SK-N-SH (cell line): Measurements from ENCODE around the gene GTF2F2. TPM values are rescaled to one million over a fixed set of nuclear protein-coding genes. Genes with fewer than 3 reads are reported as not detected.

Experiments
- CTCF ChIA-PET: fragments of 300-600, 350-600 bp; formaldehyde crosslinking; extraction: SDS; loops from one replicate; lab custom pipeline; 2021; lab: Yijun Ruan, JAX
- POLR2A ChIA-PET: fragments of 350-600 bp; sonication (Branson Sonifier 250); formaldehyde crosslinking; extraction: SDS; loops from one replicate; lab custom pipeline; 2020; ENCODE audit warnings: antibody characterized with exemption, inconsistent platforms; lab: Yijun Ruan, JAX
- DNase-seq: peaks from one replicate; pipeline ENCODE4 v3.0.0; 2012
- H2AFZ ChIP-seq: fragments of 200-600 bp; sonication (generic); 2 replicates; pipeline ENCODE4 v1.8.1; 2016; ENCODE audit warnings: antibody characterized with exemption, mild to moderate bottlenecking, low read depth
- H3F3A ChIP-seq: fragments of 200-600 bp; sonication (generic); replicated peaks from 2 replicates; pipeline ENCODE3; 2016; ENCODE audit warnings: antibody characterized with exemption, mild to moderate bottlenecking; ENCODE audit not compliant: insufficient read depth
- H3K27ac ChIP-seq, 2 experiments: fragments of 200-500 bp in 1 of 2; fragments of 200-600 bp in 1 of 2; sonication (Bioruptor generic) in 1 of 2; sonication (generic), shearing (Covaris generic) in 1 of 2; 2 replicates each; pipeline versions ENCODE4 v1.5.1 to v1.6.1; 2014 to 2016; ENCODE audit warnings: low read depth in 2 of 2, inconsistent platforms in 1 of 2, low read length in 1 of 2, mild to moderate bottlenecking in 1 of 2, mixed read lengths in 1 of 2
- H3K27me3 ChIP-seq: fragments of 200-600 bp; sonication (generic), shearing (Covaris generic); 2 replicates; pipeline ENCODE4 v1.6.1; 2016; ENCODE audit warnings: mixed run types; ENCODE audit not compliant: insufficient read depth
- H3K36me3 ChIP-seq, 2 experiments: fragments of 200-500 bp in 1 of 2; fragments of 200-600 bp in 1 of 2; sonication (Bioruptor generic) in 1 of 2; sonication (generic) in 1 of 2; replicated peaks in 1 of 2; 2 replicates each; pipeline versions ENCODE3 to v1.5.1; 2014 to 2016; ENCODE audit warnings: low read length in 1 of 2, mild to moderate bottlenecking in 1 of 2; ENCODE audit not compliant: insufficient read depth in 2 of 2, control insufficient read depth in 1 of 2
- H3K4me1 ChIP-seq, 2 experiments: fragments of 200-500 bp in 1 of 2; fragments of 200-600 bp in 1 of 2; sonication (Bioruptor generic) in 1 of 2; sonication (generic), shearing (Covaris generic) in 1 of 2; 2 replicates each; pipeline versions ENCODE4 v1.5.1 to v1.6.1; 2014 to 2016; ENCODE audit warnings: low read depth in 1 of 2, low read length in 1 of 2, mixed run types in 1 of 2; ENCODE audit not compliant: insufficient read depth in 2 of 2, control insufficient read depth in 1 of 2
- H3K4me2 ChIP-seq: fragments of 200-600 bp; sonication (generic), shearing (Covaris generic); 2 replicates; pipeline ENCODE4 v1.6.1; 2017; ENCODE audit warnings: mixed run types
- H3K4me3 ChIP-seq, 2 experiments: fragments of 200-500 bp in 1 of 2; fragments of 200-600 bp in 1 of 2; sonication (Bioruptor generic) in 1 of 2; sonication (generic), shearing (Covaris generic) in 1 of 2; 2 replicates each; pipeline versions ENCODE4 v1.5.1 to v1.8.1; 2014 to 2016; ENCODE audit warnings: low read depth in 2 of 2, inconsistent platforms in 1 of 2, low read length in 1 of 2, mild to moderate bottlenecking in 1 of 2, mixed read lengths in 1 of 2, moderate library complexity in 1 of 2
- H3K79me2 ChIP-seq: fragments of 200-600 bp; sonication (generic); 2 replicates; pipeline ENCODE4 v1.8.1; 2017; ENCODE audit warnings: mild to moderate bottlenecking; ENCODE audit not compliant: insufficient read depth
- H3K9ac ChIP-seq: fragments of 200-600 bp; sonication (generic); 2 replicates; pipeline ENCODE4 v1.6.1; 2017; ENCODE audit warnings: mixed run types
- H3K9me2 ChIP-seq: fragments of 200-600 bp; sonication (generic); 2 replicates; pipeline ENCODE4 v1.6.1; 2017; ENCODE audit warnings: mixed run types
- H3K9me3 ChIP-seq: fragments of 200-600 bp; sonication (generic); 2 replicates; pipeline ENCODE4 v1.6.1; 2017; ENCODE audit warnings: mixed run types, mild to moderate bottlenecking, moderate library complexity
- H4K20me1 ChIP-seq: fragments of 200-600 bp; sonication (generic); 2 replicates; pipeline ENCODE4 v1.6.1; 2017; ENCODE audit warnings: mild to moderate bottlenecking, mixed run types; ENCODE audit not compliant: insufficient read depth
- CHD2 ChIP-seq: fragments of 150-350 bp; IDR thresholded peaks from 2 replicates; pipeline ENCODE4 v1.6.1; 2018; ENCODE audit warnings: low read length; ENCODE audit not compliant: partially characterized antibody
- CTCF ChIP-seq: fragments of 200-600 bp; sonication (generic); IDR thresholded peaks from 2 replicates; pipeline ENCODE4 v1.6.1; 2017; ENCODE audit warnings: antibody characterized with exemption, mild to moderate bottlenecking, moderate library complexity
- ELF1 ChIP-seq: IDR thresholded peaks from 2 replicates; pipeline ENCODE4 v1.4.0; 2012
- EP300 ChIP-seq, 2 experiments: IDR thresholded peaks; 2 replicates each; pipeline versions ENCODE4 v1.4.0 to v1.6.1; 2012; ENCODE audit warnings: borderline replicate concordance in 1 of 2, low read depth in 1 of 2, low read length in 1 of 2
- EZH2phosphoT487 ChIP-seq: fragments of 200-600 bp; sonication (generic); IDR thresholded peaks from 2 replicates; pipeline ENCODE4 v1.6.1; 2017; ENCODE audit warnings: low read depth, mixed run types, mild to moderate bottlenecking, antibody characterized with exemption, moderate library complexity, borderline replicate concordance
- FOSL2 ChIP-seq: IDR thresholded peaks from 2 replicates; pipeline ENCODE4 v1.4.0; 2012; ENCODE audit warnings: low read depth, mild to moderate bottlenecking, moderate library complexity, borderline replicate concordance
- GABPA ChIP-seq: IDR thresholded peaks from 2 replicates; pipeline ENCODE4 v1.4.0; 2012; ENCODE audit warnings: low read depth, mild to moderate bottlenecking
- GATA2 ChIP-seq: sonication (generic); formaldehyde crosslinking; IDR thresholded peaks from 2 replicates; pipeline ENCODE4 v1.5.0; 2020; ENCODE audit warnings: mild to moderate bottlenecking, missing genetic modification reagents
- MAX ChIP-seq: IDR thresholded peaks from 2 replicates; pipeline ENCODE4 v1.4.0; 2012; ENCODE audit warnings: low read depth
- MEF2A ChIP-seq: IDR thresholded peaks from 2 replicates; pipeline ENCODE4 v1.4.0; 2012; ENCODE audit warnings: low read depth, borderline replicate concordance
- PBX3 ChIP-seq: IDR thresholded peaks from 2 replicates; pipeline ENCODE4; 2012
- POLR2AphosphoS5 ChIP-seq: IDR thresholded peaks from 2 replicates; pipeline ENCODE4 v1.6.1; 2012; ENCODE audit warnings: low read depth, low read length
- REST ChIP-seq: IDR thresholded peaks from 2 replicates; pipeline ENCODE4 v1.6.1; 2012; ENCODE audit warnings: mild to moderate bottlenecking, low read depth, low read length, moderate library complexity
- RXRA ChIP-seq: IDR thresholded peaks from 2 replicates; pipeline ENCODE4 v1.4.0; 2012; ENCODE audit warnings: low read depth, mild to moderate bottlenecking, borderline replicate concordance
- TAF1 ChIP-seq: IDR thresholded peaks from 2 replicates; pipeline ENCODE4 v1.6.1; 2012; ENCODE audit warnings: low read depth, mild to moderate bottlenecking, low read length, moderate library complexity, borderline replicate concordance
- TCF12 ChIP-seq: IDR thresholded peaks from 2 replicates; pipeline ENCODE4 v1.4.0; 2012
- USF2 ChIP-seq: fragments of 150-350 bp; IDR thresholded peaks from 2 replicates; pipeline ENCODE4 v1.6.1; 2017; ENCODE audit warnings: antibody characterized with exemption, low read length, low read depth, borderline replicate concordance
- YY1 ChIP-seq: IDR thresholded peaks from 2 replicates; pipeline ENCODE4 v1.4.0; 2012; ENCODE audit warnings: low read depth, mild to moderate bottlenecking
- WGBS: methylation state at CpG from one replicate; pipeline ENCODE4 v1.1.6; 2017; ENCODE audit warnings: low lambda C conversion rate; 5-methylcytosine and 5-hydroxymethylcytosine counted together
- polyA plus RNA-seq, 3 experiments: library from polyadenylated mRNA; depleted of rRNA; stranded (reverse); fragments of >200 nt; gene quantifications; 2 replicates each; pipeline ENCODE4 v1.2.3, GENCODE V29; 2012

The GTF2F2 gene
- polyA plus RNA-seq, 1 of the 3 experiments (the other 2 are of a cell fraction) = 24.2 TPM

- Histone ChIP-seq H3K9ac (no peak overlapping the region), H3K9me2 (no peaks in the 10 kb centered on the region), H2AFZ (no peak overlapping the region), H4K20me1 (no peaks in the 10 kb centered on the region), H3K27me3 (no peaks in the 10 kb centered on the region), H3F3A (peaks cover 6% of the 10 kb centered on the region), H3K4me2 (no peak overlapping the region), H3K27ac (no peak overlapping the region), H3K36me3 (no peaks in the 10 kb centered on the region), H3K79me2 (no peaks in the 10 kb centered on the region), H3K4me1 (peaks cover 1 to 5% of the 10 kb centered on the region in 2 experiments; a peak in 2 of 4 replicates), H3K9me3 (no peaks in the 10 kb centered on the region), H3K4me3 (no peak overlapping the region)
- ChIA-PET CTCF (interaction anchor here (1.0 to 1.3 kb wide), 2 partner anchors 24 to 268 kb away, joined by 4 to 5 read pairs; no protein-coding TSS in a partner anchor), POLR2A (no interaction called here)
- no peak for DNase-seq
- TF ChIP-seq TAF1 (no peak), CTCF (no peak), ELF1 (no peak), CHD2 (no peak), YY1 (no peak), FOSL2 (no peak), GABPA (no peak), USF2 (no peak), EZH2phosphoT487 (no peak), POLR2AphosphoS5 (no peak), RXRA (no peak), MAX (no peak), PBX3 (no peak)
- 93% methylated on average over 11 of the region's 11 CpGs for WGBS
Measured at GRCh38 chr13:45315520-45316167, 195.3 kb downstream of the GTF2F2 start.

GRCh38 chr13:45316338-45316737, 196.0 kb downstream of the GTF2F2 start:
- H3K27me3 ChIP-seq = no peaks in the 10 kb centered on the region
- H3K27ac ChIP-seq = no peak overlapping the region
- H3K4me2 ChIP-seq = no peak overlapping the region
- CTCF ChIA-PET = interaction anchor here (1.0 to 1.3 kb wide), 2 partner anchors 24 to 269 kb away, joined by 4 to 5 read pairs; no protein-coding TSS in a partner anchor
- peaks cover 2% of the 10 kb centered on the region for H3F3A ChIP-seq
- H3K9me3 ChIP-seq = no peaks in the 10 kb centered on the region
- H3K4me1 ChIP-seq = peaks cover 3 to 5% of the 10 kb centered on the region in 2 experiments; a peak in 2 of 4 replicates
- no peak overlapping the region for H2AFZ ChIP-seq
- no peak overlapping the region for H3K9ac ChIP-seq
- no peak overlapping the region for H3K4me3 ChIP-seq
- H3K9me2 ChIP-seq = no peaks in the 10 kb centered on the region
- no peaks in the 10 kb centered on the region for H4K20me1 ChIP-seq
- H3K36me3 ChIP-seq = no peaks in the 10 kb centered on the region
- no peak for DNase-seq
- no peaks in the 10 kb centered on the region for H3K79me2 ChIP-seq
- POLR2A ChIA-PET = no interaction called here
- WGBS = 76% methylated on average over 6 of the region's 6 CpGs
- TF ChIP-seq MEF2A = no peak
- no peak for TF ChIP-seq TCF12
- no peak for TF ChIP-seq GABPA
- TF ChIP-seq EZH2phosphoT487 = no peak
- no peak for TF ChIP-seq EP300 (IDR thresholded peaks at IDR 0.05; ENCODE audit: borderline replicate concordance in 1 of 2, low read depth in 1 of 2, low read length in 1 of 2)
- no peak for TF ChIP-seq GATA2 (CRISPR knock-in tag)
- TF ChIP-seq USF2 = no peak
- TF ChIP-seq FOSL2 = no peak
- TF ChIP-seq ELF1 = no peak
- no peak for TF ChIP-seq REST
